Measurements from ENCODE around the gene EREG.

The EREG gene, protein sequence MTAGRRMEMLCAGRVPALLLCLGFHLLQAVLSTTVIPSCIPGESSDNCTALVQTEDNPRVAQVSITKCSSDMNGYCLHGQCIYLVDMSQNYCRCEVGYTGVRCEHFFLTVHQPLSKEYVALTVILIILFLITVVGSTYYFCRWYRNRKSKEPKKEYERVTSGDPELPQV

DNA sequence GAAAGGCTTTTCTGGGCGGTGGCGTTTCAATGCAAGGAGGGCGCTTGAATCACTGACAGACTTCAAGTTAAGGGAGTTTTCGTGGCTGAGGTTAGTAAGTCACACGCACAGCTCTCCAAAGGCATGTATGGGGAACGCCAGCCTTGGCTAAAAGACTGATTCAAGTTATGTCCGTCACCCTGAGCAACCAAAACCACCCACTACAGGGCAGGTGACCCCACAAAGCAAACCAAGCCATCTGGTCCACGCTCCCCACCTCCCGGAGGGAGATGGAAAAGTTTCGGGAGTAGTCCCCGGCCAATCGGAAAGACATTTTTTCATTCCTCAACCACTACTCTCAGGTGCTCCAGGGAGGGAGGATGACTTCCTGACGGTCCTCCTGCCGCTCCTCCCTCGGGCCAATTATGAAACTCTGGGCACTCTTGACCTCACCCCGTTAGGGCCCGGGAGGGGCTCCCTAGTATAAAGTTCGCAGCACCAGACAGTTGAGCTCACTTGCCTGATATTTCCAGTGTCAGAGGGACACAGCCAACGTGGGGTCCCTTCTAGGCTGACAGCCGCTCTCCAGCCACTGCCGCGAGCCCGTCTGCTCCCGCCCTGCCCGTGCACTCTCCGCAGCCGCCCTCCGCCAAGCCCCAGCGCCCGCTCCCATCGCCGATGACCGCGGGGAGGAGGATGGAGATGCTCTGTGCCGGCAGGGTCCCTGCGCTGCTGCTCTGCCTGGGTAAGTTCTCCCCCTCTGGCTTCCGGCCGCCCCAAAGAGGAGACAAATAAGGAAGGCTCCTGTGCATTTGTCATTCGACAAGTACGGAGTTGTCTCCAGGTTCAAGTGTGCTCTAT lies at the start of gene EREG:
Gene EREG, plus strand, starts transcription at position 494 of the 840 bp plus-strand sequence. Its CDS starts 164 bp downstream, at position 658.
- intact Hi-C loops (cut with DNase I): no loop called here
- DNase-seq: peak in 4 of 10 donors; percentile 18 to 76 (median 66)

DNA sequence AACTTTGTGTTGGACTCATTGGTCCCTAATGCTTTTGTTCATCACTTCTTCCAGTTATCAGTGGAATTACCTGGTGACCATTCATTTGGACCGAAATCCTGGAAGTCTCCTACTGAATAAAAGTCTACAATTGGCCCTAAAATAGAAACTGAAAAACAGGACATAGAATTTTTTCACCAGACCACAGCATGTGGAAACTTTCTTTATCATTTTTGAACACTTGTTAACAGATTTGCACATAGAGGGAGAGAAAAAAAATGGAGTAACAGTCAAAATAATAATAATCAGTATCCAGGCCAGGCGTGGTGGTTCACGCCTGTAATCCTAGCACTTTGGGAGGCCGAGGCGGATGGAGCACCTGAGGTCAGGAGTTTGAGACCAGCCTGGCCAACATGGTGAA lies 49.6 kb upstream of the EREG start:
- no peak for DNase-seq
- intact Hi-C loops (cut with DNase I): no loop called here

DNA sequence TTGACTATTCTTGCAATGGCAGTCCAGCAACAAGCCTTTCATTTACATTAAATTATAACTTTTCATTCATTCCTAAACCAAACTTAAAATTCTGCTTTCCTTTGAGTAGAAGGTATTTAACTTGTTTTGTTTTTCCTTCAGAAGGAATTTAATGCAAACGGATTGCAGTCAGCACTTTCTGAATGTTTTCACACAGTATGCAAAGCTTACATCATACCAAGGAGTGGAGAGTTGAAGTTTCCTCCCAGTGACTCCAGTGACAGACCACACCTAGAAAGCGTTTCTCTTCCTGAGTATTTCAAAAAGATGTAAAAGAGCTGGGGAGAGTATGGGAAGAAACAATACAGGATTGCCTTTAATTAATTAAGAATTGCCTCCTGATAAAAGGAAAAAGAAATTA lies 48.5 kb upstream of the EREG start:
- intact Hi-C loops (cut with DNase I): no loop called here
- DNase-seq: no peak

DNA sequence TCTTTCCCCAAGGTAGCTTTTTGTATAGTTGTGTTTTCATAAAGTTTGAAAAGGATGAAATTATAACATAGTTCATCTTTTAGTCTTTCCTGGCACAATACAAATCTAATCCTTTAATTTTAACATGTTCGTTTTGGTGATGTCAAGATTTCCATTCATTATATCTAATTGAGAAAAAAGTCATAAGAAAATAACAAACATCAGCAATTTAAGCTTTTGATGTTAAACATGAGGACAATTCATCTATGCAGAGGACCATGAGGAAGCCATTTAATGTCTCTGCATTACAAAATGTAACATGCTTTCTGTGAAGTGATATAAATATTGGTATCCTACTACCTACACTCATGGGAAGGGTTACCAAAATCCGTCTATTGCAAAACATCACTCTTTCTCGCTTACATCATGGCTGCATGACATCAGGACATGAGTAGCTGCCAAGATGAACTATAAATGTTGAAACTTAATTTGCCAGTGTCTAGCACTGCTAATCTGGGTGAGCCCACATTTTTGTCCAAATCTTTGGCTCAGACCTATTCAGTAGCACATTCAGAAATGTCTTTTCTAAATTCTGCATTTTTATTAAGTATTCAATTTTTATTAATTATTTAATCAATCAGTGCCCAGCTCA lies 47.2 kb upstream of the EREG start:
- no peak for DNase-seq
- intact Hi-C loops (cut with DNase I): no loop called here

DNA sequence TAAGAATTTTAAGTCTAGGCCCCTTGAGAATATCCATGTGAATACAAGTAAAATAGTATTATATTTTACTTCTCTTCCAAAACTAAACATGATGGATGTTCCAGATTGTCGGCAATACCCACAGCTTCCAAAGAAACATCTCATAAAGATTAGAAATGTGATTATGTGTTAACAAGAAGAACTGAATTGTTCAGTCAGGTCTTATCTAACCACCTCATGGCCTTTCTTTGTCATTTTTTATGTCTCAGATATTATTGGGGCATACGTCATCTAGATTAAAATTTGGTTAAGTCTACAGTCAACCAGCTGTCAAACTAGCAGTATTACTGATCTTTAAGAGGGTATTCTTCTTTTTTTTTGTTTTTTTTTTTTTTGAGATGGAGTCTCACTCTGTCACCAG lies 46.7 kb upstream of the EREG start:
- DNase-seq: no peak
- intact Hi-C loops (cut with DNase I): no loop called here

DNA sequence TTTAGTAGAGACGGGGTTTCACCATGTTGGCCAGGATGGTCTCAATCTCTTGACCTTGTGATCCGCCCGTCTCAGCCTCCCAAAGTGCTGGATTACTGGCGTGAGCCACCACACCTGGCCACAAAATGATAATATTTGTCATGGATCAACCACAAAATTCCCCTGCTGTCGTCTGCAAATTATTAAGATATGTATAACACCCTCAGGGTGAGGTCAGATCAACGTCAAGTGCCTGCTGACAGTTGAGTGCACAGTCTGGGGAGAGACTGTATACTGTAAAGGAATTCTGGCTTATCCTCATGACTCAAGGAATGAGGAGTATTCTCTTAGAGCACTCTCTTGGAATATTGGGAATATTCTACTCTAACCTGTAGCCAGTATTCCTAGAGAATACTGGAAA lies 45.5 kb upstream of the EREG start:
- DNase-seq: no peak
- intact Hi-C loops (cut with DNase I): no loop called here

DNA sequence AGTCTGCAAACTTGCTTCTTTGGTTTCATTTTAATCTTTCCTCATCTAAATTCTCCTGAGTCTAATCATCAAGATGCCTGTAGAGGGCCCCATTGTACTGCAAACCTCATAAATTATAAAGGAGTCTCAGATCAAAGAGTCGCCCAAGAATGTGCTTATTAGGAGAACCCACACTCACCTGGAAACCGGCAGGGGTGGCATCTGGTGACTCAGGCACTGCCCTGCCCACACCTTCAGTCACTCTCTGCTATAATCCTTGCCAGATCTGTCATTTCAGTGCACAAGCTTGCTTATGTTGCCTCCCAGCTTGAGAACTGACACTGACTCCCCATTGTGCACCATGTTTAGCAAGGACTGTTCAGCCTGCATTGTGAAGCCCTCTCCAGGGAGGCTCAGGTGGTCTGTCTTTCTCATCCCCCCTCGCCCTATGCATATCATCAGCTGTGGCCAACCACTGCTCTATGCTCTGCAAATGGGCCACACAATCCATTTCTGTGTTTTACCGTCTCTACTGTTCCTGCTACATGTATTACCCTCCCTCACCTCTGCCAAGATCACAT lies 44.3 kb upstream of the EREG start:
- intact Hi-C loops (cut with DNase I): loop anchor here (10.0 kb wide), 1 partner anchor 354 kb away; no protein-coding TSS in a partner anchor
- DNase-seq: peak in 1 of 10 donors; percentile 47

DNA sequence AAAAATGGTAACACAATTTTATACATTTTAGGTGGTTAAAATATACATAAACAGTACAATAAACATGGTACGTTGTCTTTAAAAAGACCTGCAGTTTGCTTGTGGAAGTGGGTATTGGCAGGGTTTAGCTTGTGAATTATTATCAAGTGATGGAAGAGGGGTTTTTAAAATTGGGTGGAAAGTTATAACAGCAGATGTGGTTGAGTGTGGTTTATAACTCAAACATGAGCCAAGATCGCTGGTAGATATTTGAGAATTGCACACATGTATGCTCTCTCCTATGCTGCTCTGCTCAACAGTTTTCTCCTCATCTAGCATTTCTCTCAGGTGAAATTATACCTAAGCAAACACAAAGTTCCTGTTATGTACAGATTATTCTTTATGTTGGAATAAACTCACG lies 42.6 kb upstream of the EREG start:
- no peak for DNase-seq
- intact Hi-C loops (cut with DNase I): loop anchor here (10.0 kb wide), 1 partner anchor 352 kb away; no protein-coding TSS in a partner anchor

DNA sequence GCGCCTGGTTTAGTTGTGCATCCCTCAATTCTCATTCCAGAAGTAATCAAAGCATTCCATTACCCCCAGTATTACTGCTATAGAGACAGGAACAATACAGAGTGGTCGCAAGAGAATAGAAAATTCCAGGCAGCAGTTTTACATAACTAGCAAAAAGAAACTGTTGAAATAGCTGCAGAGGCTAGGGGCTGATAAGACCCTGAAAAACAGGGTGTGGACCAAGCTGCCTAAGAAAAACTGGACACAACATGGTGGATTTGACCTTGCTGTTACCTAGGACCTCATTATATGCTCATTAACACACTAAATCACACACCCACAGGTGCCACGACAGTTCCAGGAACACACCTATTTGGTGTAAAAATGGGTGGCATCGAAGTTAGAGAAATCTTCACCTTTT lies 41.3 kb upstream of the EREG start:
- intact Hi-C loops (cut with DNase I): loop anchor here (10.0 kb wide), 1 partner anchor 351 kb away; no protein-coding TSS in a partner anchor
- DNase-seq: no peak

DNA sequence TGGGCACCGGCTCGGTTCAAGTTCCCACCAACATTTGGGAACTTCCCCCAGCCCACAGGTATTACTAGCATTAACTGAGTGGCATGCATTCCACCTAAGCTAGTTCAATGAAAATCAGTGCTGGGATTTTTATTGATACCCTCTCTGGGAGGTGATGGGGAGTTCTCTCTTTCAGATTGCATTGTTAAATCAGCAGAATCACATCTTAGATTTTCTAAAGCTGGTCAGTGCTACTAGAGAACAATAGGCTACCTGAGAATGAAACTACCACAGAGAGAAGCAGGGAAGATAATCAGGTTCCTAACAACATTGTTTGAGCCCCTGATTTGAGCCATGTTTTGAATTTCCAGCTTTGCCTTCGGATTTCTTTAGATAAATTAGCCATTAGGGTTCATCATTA lies 40.7 kb upstream of the EREG start:
- intact Hi-C loops (cut with DNase I): loop anchor here (10.0 kb wide), 1 partner anchor 351 kb away; no protein-coding TSS in a partner anchor

DNA sequence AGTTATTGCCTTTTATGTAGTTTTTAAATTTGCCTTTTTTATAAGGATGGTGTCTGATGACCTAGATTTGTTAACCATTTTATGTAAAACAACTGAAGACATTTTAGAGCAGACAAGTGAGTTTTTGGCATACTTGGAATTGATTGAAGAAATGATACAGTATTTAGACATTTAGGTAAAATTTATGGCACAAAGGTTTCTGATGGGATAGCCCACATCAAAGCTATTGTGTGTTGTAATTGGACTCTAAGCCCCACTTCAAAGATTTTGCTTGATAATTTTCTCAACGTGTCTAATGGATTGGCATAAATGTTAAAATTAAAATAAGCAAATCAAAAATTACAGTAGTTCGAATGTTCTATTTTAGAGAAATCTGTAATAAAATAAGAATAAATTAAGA lies 39.1 kb upstream of the EREG start:
- no peak for DNase-seq
- intact Hi-C loops (cut with DNase I): loop anchor here (10.0 kb wide), 1 partner anchor 349 kb away; no protein-coding TSS in a partner anchor

More for the DNA sequence above, 40.7 kb upstream of the EREG start:
- DNase-seq: no peak

DNA sequence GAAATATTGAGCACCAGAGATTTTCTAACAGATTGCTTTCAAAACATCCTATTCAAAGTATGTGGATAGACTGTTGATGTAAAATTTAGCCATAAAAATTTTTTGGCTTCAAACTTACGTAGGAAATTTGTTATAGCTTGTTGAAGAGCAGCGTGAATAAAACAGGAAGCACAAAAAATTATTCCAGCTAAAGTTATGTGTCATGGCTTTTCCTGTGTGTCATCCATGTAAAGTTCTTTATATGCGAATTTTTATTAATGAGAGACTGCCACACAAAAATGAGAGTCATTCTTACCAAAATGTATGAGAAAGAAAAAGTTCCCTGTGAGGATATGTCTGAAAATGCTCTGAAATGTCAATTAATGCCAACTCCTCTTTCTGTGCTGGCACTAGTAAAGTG lies 37.2 kb upstream of the EREG start:
- no peak for DNase-seq
- intact Hi-C loops (cut with DNase I): loop anchor here (10.0 kb wide), 1 partner anchor 347 kb away; no protein-coding TSS in a partner anchor

DNA sequence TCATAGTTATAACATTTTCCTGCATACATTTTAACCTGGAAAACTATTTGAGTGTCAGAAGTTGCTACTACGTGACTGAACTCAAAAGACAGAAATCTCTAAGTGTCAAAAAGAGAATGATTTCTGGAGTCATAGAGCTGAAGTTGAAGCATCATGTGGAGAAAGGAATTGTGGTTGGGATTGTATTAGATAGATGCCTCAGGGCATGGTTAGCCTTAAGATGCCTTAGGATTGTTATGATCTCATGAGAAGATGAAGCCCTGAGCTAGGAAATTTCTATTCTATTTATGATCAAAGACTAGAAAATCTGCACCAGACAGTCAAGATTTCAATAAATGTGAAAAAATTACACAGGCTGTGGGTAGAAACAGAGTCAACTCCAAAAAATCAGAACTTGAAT lies 36.4 kb upstream of the EREG start:
- no peak for DNase-seq

DNA sequence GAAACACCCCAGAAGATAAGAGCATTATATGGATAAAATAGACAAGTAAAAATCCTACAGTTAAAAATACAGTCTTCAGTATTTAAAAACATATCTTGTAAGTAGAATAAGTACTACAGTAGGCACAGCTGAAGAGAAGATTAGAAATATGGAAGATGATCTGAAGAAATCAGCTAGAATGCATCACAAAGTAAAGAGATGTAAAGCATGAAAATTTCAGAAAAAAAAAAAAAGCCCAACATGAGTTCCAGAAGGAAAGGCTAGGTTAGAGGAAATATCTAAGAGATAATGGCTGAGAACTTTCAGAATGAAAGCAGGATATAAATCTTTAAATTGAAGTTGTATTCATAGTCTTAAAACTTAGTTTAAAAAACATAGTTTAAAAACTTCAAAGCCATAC lies 35.6 kb upstream of the EREG start:
- intact Hi-C loops (cut with DNase I): loop anchor here (10.0 kb wide), 1 partner anchor 345 kb away; no protein-coding TSS in a partner anchor
- DNase-seq: no peak

More for the DNA sequence above, 36.4 kb upstream of the EREG start:
- intact Hi-C loops (cut with DNase I): loop anchor here (10.0 kb wide), 1 partner anchor 346 kb away; no protein-coding TSS in a partner anchor

DNA sequence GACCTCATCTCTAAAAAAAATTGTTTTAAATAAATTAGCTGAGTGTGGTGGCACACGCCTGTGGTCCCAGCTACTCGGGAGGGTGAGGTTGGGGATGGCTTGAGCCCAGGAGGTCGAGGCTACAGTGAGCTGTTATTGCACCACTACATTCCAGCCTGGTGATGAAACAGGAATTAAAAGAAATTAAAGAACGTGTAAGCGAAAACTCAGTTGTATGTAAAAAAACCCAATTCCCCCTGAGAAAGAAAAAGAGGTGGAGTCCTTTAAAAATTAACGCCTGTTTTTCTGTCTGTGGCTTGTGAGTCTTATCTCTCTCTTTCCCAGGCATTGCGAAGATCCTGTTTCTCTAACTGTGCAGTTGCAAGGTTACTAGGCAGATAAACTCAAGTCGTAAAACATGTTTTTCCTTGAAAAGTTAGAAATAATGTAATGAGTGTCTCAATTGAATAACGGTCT lies 34.6 kb upstream of the EREG start:
- no peak for DNase-seq
- intact Hi-C loops (cut with DNase I): no loop called here

DNA sequence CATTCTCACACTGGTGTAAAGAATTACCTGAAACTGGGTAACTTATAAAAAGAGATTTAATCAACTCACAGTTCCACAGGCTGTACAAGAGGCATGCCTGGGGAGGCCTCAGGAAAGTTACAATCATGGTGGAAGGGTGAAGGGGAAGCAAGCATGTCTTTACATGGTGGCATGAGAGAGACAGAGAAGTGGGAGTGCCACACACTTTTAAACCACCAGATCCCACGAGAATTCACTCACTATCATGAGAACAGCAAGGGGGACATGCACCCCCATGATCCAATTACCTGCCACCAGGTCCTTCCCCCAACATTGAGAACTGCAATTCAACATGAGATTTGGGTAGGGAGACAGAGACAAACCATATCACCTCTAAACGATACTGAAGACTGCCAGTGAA lies 33.7 kb upstream of the EREG start:
- intact Hi-C loops (cut with DNase I): no loop called here
- no peak for DNase-seq

DNA sequence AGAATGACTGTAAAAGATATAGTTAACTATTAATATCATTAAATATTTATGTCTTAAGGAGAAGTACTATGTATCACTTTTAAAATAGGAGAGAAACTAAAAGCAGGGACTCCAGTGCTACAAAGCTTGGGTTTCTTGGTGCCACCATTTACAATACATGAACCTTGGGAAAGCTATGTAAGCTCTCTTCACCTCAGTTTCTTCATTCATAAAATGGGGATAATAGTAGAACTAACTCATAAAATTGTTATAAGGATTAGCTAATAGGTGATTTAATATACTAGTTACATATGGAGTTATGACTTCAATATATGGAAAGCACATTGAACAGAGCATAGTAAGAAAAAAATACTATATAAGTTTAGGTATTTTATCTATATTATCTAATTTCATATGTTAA lies 33.0 kb upstream of the EREG start:
- DNase-seq: no peak
- intact Hi-C loops (cut with DNase I): no loop called here

DNA sequence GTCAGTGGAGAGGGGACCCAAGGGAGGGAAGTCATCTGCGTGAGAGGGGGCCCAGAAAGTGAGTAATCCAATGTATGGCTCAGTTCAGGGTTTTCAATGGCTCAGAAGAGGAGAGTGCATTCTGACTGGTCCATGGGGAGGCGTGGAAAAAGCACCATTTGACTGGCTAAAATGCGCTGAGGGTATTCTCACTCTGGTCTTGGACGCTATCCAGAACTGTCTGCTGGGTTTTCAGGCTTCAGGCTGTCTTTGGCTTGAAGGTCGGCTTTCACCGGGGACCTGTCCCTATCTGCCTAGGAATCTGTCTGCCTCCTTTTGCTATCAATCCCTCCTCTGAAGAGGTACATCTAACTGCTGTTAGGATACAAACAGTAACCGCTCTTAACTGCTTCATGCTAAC lies 30.3 kb upstream of the EREG start:
- intact Hi-C loops (cut with DNase I): no loop called here
- DNase-seq: no peak

DNA sequence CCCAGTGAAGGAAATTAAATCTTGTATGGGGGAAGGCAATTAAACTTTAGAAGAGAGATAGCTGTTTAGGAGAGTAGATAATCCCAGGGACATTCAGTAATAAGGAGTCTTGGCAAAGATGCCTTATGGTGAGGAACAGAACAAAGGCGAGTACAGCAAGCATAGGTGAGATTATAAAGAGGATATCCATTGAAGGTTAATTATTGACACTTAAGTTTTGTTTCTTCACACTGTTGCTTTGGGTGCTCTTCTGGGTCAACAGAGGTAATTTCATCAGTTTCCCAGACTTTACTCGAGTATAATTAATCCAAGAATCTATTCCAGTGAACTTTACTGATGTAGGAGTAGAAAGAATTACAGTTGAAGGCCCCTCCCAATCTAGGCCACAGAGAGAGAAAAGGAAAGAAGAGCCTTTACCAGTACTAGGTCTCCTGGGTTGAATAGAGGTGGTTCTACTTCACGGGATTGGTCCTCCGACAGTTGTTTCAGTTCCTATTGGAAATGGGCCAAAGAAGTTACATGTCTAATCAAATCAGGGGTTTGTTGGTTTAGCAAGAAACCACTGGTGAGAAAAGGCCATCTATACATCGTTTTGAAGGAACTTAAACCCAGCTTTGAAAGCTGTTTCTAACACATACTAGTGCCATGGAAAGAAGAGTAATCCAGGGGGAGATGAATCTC lies 29.5 kb upstream of the EREG start:
- no peak for DNase-seq
- intact Hi-C loops (cut with DNase I): no loop called here

DNA sequence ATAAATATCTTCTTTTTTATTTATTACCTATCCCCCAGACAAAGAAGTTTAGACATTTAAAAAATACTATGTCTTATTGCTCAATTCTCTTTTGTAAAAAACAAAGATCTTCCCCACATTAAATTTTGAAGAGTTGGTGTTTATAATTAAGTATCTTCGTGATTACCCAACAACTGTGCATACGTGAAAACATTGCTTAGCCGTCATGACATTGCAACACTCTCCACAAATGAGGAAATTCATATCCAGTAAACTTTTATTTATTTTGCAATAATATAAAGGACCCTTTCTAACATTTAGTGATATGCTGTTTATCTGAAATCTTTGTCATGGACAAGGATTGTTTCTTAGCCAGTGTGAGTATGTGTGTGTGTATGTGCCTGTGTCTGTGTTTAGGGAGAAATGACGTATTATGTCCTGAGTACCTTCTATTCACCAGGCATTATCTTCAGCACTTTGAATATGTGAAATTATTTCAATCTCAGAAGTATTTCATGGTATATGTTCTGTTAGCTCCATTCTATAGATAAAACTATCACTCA lies 26.1 kb upstream of the EREG start:
- intact Hi-C loops (cut with DNase I): no loop called here
- no peak for DNase-seq

Data from posterior cingulate gyrus (tissue), 11 donors.